Astrocyte of the spinal cord (primary cell): ENCODE measurements around the gene PPDPF.
"Not testable (repeated sequence)": the region's sequence is repeated elsewhere in the genome, so short reads cannot be mapped to it uniquely, and the experiment has no call there.

Source experiments
- DNase-seq: peaks from one replicate; pipeline ENCODE4 v3.0.0; 2011; ENCODE audit warnings: low read depth, low spot score
- H3K4me3 ChIP-seq: 2 replicates; pipeline ENCODE4 v1.5.1; 2011; ENCODE audit warnings: low read depth, mild to moderate bottlenecking, low read length, moderate library complexity
- in situ Hi-C: cut with HindIII; loops from 2 replicates; pipeline ENCODE4 v1.10.0; 2017; ENCODE audit warnings: low sequenced_read_pairs
- TF ChIP-seq, protein P1 (sequence below): IDR thresholded peaks from 2 replicates; pipeline ENCODE4 v1.5.1; 2012; ENCODE audit warnings: low read depth, mild to moderate bottlenecking, low read length, inconsistent platforms

PPDPF gene

GRCh38 chr20:63554361-63555278 is 34.1 kb downstream of the PPDPF start:
- no peak for DNase-seq
- peak overlapping the region; percentile 47 for H3K4me3 ChIP-seq
- TF ChIP-seq, protein P1, sequence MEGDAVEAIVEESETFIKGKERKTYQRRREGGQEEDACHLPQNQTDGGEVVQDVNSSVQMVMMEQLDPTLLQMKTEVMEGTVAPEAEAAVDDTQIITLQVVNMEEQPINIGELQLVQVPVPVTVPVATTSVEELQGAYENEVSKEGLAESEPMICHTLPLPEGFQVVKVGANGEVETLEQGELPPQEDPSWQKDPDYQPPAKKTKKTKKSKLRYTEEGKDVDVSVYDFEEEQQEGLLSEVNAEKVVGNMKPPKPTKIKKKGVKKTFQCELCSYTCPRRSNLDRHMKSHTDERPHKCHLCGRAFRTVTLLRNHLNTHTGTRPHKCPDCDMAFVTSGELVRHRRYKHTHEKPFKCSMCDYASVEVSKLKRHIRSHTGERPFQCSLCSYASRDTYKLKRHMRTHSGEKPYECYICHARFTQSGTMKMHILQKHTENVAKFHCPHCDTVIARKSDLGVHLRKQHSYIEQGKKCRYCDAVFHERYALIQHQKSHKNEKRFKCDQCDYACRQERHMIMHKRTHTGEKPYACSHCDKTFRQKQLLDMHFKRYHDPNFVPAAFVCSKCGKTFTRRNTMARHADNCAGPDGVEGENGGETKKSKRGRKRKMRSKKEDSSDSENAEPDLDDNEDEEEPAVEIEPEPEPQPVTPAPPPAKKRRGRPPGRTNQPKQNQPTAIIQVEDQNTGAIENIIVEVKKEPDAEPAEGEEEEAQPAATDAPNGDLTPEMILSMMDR = no peak
- in situ Hi-C loops = no loop called here

DNA sequence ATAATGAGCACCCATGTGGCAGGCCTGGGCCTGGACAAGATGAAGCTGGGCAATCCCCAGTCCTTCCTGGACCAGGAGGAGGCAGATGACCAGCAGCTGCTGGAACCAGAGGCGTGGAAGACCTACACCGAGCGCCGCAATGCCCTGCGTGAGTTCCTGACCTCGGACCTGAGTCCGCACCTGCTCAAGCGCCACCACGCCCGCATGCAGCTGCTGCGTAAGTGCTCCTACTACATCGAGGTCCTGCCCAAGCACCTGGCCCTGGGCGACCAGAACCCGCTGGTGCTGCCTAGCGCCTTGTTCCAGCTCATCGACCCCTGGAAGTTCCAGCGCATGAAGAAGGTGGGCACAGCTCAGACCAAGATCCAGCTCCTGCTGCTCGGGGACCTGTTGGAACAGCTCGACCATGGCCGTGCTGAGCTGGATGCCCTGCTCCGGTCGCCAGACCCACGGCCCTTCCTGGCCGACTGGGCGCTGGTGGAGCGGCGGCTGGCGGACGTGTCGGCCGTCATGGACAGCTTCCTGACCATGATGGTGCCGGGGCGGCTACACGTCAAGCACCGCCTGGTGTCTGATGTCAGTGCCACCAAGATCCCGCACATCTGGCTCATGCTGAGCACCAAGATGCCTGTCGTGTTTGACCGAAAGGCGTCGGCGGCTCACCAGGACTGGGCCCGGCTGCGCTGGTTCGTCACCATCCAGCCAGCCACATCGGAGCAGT is 35.3 kb downstream of the PPDPF start:
- no peak overlapping the region for H3K4me3 ChIP-seq
- TF ChIP-seq, protein P1 = no peak
- DNase-seq = no peak
- in situ Hi-C loops = no loop called here

GRCh38 chr20:63556873-63557478 is 36.4 kb downstream of the PPDPF start:
- TF ChIP-seq, protein P1 = no peak
- DNase-seq = no peak
- no peak overlapping the region for H3K4me3 ChIP-seq
- in situ Hi-C loops = no loop called here

DNA sequence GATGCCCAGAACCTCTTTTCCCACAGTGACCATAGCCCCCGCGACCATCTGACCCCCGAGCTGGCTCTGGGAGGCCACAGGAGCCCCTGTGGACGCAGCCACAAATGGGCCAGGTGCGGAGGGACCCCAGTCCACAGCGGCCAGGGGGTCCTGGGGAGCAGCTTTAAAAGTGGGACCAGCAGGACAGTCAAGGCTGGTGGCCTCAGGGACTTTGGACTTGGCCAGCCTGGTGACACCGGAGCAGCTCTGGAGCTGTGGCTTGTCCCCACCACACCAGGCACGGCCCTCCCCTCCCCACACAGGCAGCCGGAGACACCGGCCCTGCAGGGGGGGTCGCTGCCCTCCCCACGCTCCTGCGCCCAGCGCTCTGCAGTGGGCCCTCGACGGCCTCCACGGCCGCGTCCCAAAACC is 36.9 kb downstream of the PPDPF start:
- no peak overlapping the region for H3K4me3 ChIP-seq
- in situ Hi-C loops = no loop called here
- DNase-seq = no peak
- TF ChIP-seq, protein P1 = no peak

DNA sequence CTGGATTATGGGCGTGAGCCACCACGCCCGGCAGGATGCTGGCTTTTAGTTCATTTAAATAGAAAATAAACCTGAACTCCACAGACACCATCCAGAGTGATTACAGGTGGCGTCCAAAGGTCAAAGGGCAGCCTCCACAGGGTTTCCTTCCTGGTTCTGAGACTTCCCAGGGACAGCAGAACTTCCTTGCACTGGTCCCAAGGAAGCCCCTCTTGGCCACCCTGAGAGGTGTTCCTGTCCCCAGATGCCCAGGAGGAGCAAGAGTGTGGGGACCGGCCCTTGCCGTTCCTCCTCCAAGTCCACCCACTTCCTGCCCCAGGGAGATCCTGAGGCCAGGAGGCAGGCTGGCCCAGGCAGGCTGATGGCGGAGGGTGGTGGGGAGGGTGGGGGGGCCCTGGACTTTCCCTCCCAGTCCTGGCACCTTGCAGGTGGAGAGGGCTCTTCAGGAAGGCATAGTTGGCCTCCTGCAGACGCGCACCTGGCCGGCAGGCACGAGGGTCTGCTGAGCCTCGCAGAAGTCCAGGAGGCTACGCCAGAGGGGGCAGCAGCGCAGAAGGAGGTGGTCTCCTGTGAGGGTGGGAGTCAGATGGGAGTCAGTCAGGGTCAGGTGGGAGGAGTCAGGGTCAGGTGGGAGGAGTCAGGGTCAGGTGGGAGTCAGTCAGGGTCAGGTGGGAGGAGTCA is 38.4 kb downstream of the PPDPF start:
- TF ChIP-seq, protein P1 = no peak
- no peak for DNase-seq
- H3K4me3 ChIP-seq = no peak overlapping the region
- in situ Hi-C loops = no loop called here

GRCh38 chr20:63559485-63560332 is 39.1 kb downstream of the PPDPF start:
- in situ Hi-C loops, DNase-seq, H3K4me3 ChIP-seq: not testable (repeated sequence)
